GM12892 (cell line): ENCODE data around the gene LRMDA.

ENCODE experiments used
- POLR2A ChIP-seq: IDR thresholded peaks from 2 replicates; pipeline ENCODE4 v1.6.1; 2011; ENCODE audit warnings: low read depth, low read length, control low read depth
- POLR2AphosphoS5 ChIP-seq: IDR thresholded peaks from 2 replicates; pipeline ENCODE4 v1.6.1; 2011; ENCODE audit warnings: low read depth, low read length, control low read depth
- TAF1 ChIP-seq: IDR thresholded peaks from 2 replicates; pipeline ENCODE4 v1.6.1; 2011; ENCODE audit warnings: low read depth, mild to moderate bottlenecking, control low read depth, low read length, borderline replicate concordance

- no peak for TF ChIP-seq POLR2AphosphoS5
- TF ChIP-seq POLR2A = no peak
- TF ChIP-seq TAF1 = no peak
Observed at GRCh38 chr10:76541852-76542251, 1110.4 kb downstream of the LRMDA start.
